ENCODE results near the gene SLC25A38.
"Not testable (repeated sequence)": the region's sequence is repeated elsewhere in the genome, so short reads cannot be mapped to it uniquely, and the experiment has no call there.

Gene SLC25A38

GRCh38 chr3:39383045-39383880 lies at the start of gene SLC25A38:
Gene SLC25A38 (plus strand): TSS chr3:39383370. CDS start chr3:39383725, 355 bp downstream.
- no peak for DNase-seq

GRCh38 chr3:39333607-39334006 lies 49.6 kb upstream of the SLC25A38 start:
- no peak for DNase-seq

- DNase-seq = no peak
Measured at GRCh38 chr3:39334205-39334604, 49.0 kb upstream of the SLC25A38 start.

- no peak for DNase-seq
Measured at GRCh38 chr3:39338201-39338600, 45.0 kb upstream of the SLC25A38 start.

GRCh38 chr3:39339086-39339485 lies 44.1 kb upstream of the SLC25A38 start:
- DNase-seq = no peak

- DNase-seq = no peak
Measured at GRCh38 chr3:39343076-39343717, 40.0 kb upstream of the SLC25A38 start.

GRCh38 chr3:39343760-39344159 lies 39.4 kb upstream of the SLC25A38 start:
- no peak for DNase-seq

- no peak for DNase-seq
Measured at GRCh38 chr3:39344746-39345344, 38.3 kb upstream of the SLC25A38 start.

GRCh38 chr3:39346785-39347585 lies 36.2 kb upstream of the SLC25A38 start:
- DNase-seq = no peak

GRCh38 chr3:39347586-39347876 lies 35.6 kb upstream of the SLC25A38 start:
- DNase-seq = no peak

- DNase-seq = peak; percentile 64 to 69
Measured at GRCh38 chr3:39349080-39349479, 34.1 kb upstream of the SLC25A38 start.

- no peak for DNase-seq
Measured at GRCh38 chr3:39350714-39351113, 32.5 kb upstream of the SLC25A38 start.

GRCh38 chr3:39351134-39351533 lies 32.0 kb upstream of the SLC25A38 start:
- DNase-seq = not testable (repeated sequence)

- DNase-seq = not testable (repeated sequence)
Measured at GRCh38 chr3:39353168-39353927, 29.8 kb upstream of the SLC25A38 start.

- DNase-seq = no peak
Measured at GRCh38 chr3:39358333-39358732, 24.8 kb upstream of the SLC25A38 start.

- DNase-seq = no peak
Measured at GRCh38 chr3:39361252-39361927, 21.8 kb upstream of the SLC25A38 start.

- peak in 1 of 2 experiments; percentile 1 for DNase-seq
Measured at GRCh38 chr3:39362192-39362591, 21.0 kb upstream of the SLC25A38 start.

GRCh38 chr3:39362812-39363211 lies 20.4 kb upstream of the SLC25A38 start:
- no peak for DNase-seq

- DNase-seq = not testable (repeated sequence)
Measured at GRCh38 chr3:39370450-39370849, 12.7 kb upstream of the SLC25A38 start.

GRCh38 chr3:39372833-39373232 lies 10.3 kb upstream of the SLC25A38 start:
- DNase-seq = no peak

- DNase-seq = no peak
Measured at GRCh38 chr3:39376959-39377634, 6.1 kb upstream of the SLC25A38 start.

All from SHP77 (cell line).